Measurements from ENCODE around the gene LYPLAL1. TPM values are rescaled to one million over a fixed set of nuclear protein-coding genes. Genes with fewer than 3 reads are reported as not detected.

Gene LYPLAL1
- total RNA-seq, 1 experiment from 2014 or later: 41.3 TPM

DNA sequence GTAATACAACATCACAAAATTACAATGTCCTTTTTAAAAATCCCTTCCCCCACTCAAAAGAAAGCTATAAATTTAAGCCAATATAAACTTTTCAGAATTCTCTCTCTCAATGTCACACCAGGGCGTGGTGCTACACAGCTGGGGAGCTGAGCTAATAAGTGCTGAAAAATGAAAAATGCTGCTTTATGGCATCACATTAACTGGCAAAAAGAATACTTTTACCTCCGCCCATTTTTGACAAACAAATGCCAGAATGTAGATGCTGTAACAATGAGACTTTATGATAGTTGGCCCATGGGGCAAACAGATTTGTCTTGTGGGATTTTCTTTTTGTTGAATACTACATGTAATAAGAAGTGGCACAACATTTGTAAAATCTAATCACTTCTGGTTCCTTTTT is 12.7 kb upstream of the LYPLAL1 start:
- Histone ChIP-seq H3K27me3 (ENCODE audit: control insufficient read depth, insufficient read depth, low read length) (0 out of 2 replicates have a peak, but pooled peaks cover 3% of the 10 kb centered on the region), H3K9me3 (ENCODE audit: control insufficient read depth, insufficient read depth, low read depth, low read length) (no peaks in the 10 kb centered on the region), H3K27ac (ENCODE audit: low read length) (no peak overlapping the region), H3K4me3 (ENCODE audit: low read depth in 2 of 2, low read length in 2 of 2) (no peak overlapping the region), H3K36me3 (ENCODE audit: control insufficient read depth, insufficient read depth, low read length) (no peaks in the 10 kb centered on the region), H3K4me1 (ENCODE audit: control insufficient read depth, insufficient read depth, low read length) (no peaks in the 10 kb centered on the region)
- TF ChIP-seq POLR2AphosphoS5 (IDR thresholded peaks at IDR 0.05; ENCODE audit: low read depth, low read length): no peak
- TF ChIP-seq, protein P1, sequence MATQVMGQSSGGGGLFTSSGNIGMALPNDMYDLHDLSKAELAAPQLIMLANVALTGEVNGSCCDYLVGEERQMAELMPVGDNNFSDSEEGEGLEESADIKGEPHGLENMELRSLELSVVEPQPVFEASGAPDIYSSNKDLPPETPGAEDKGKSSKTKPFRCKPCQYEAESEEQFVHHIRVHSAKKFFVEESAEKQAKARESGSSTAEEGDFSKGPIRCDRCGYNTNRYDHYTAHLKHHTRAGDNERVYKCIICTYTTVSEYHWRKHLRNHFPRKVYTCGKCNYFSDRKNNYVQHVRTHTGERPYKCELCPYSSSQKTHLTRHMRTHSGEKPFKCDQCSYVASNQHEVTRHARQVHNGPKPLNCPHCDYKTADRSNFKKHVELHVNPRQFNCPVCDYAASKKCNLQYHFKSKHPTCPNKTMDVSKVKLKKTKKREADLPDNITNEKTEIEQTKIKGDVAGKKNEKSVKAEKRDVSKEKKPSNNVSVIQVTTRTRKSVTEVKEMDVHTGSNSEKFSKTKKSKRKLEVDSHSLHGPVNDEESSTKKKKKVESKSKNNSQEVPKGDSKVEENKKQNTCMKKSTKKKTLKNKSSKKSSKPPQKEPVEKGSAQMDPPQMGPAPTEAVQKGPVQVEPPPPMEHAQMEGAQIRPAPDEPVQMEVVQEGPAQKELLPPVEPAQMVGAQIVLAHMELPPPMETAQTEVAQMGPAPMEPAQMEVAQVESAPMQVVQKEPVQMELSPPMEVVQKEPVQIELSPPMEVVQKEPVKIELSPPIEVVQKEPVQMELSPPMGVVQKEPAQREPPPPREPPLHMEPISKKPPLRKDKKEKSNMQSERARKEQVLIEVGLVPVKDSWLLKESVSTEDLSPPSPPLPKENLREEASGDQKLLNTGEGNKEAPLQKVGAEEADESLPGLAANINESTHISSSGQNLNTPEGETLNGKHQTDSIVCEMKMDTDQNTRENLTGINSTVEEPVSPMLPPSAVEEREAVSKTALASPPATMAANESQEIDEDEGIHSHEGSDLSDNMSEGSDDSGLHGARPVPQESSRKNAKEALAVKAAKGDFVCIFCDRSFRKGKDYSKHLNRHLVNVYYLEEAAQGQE (IDR thresholded peaks at IDR 0.05; ENCODE audit: insufficient read depth in 1 of 2, low read depth in 2 of 2, low read length in 1 of 2): no peak
- no peak for TF ChIP-seq SIN3A (IDR thresholded peaks at IDR 0.05; ENCODE audit: borderline replicate concordance, insufficient read depth, low read depth, low read length)
- TF ChIP-seq, protein P2, sequence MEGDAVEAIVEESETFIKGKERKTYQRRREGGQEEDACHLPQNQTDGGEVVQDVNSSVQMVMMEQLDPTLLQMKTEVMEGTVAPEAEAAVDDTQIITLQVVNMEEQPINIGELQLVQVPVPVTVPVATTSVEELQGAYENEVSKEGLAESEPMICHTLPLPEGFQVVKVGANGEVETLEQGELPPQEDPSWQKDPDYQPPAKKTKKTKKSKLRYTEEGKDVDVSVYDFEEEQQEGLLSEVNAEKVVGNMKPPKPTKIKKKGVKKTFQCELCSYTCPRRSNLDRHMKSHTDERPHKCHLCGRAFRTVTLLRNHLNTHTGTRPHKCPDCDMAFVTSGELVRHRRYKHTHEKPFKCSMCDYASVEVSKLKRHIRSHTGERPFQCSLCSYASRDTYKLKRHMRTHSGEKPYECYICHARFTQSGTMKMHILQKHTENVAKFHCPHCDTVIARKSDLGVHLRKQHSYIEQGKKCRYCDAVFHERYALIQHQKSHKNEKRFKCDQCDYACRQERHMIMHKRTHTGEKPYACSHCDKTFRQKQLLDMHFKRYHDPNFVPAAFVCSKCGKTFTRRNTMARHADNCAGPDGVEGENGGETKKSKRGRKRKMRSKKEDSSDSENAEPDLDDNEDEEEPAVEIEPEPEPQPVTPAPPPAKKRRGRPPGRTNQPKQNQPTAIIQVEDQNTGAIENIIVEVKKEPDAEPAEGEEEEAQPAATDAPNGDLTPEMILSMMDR (IDR thresholded peaks at IDR 0.05): no peak
- no peak for TF ChIP-seq TCF7L2 (IDR thresholded peaks at IDR 0.05; ENCODE audit: low read depth, low read length)
- intact Hi-C loops (cut with micrococcal nuclease; ENCODE audit: unreplicated experiment) (no loop called here), in situ Hi-C loops (cut with HindIII; ENCODE audit: low pct_unique_long_range_greater_than_20kb, low sequenced_read_pairs) (no loop called here)
- CTCF ChIA-PET: no interaction called here
- POLR2A ChIA-PET: no interaction called here
- BruUV-seq (replicated peaks): no TSS peak
- DNase-seq (ENCODE audit: low read depth, low spot score) (no peak), ATAC-seq (no peak)

DNA sequence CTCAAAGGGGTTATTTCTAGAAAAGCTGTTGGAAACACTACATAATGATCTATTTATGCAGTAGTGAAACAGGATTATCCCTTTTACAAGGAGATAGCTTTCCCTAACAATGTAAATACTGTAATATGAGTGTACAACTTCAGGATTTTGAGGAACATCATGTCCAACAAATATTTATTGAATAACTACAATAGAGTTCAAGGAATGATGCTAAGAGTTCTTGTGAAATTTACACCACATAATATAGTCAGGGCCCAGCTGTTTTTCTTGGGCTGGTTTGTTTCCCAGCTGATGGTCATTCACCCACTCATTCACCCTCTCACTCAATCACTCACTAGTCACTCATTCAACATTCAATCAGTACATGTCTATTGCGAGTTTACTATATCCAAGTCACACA is 12.3 kb upstream of the LYPLAL1 start:
- ChIA-PET POLR2A (no interaction called here), CTCF (no interaction called here)
- no peak overlapping the region for H3K4me3 ChIP-seq (ENCODE audit: low read depth in 2 of 2, low read length in 2 of 2)
- DNase-seq (ENCODE audit: low read depth, low spot score) (no peak), ATAC-seq (no peak)
- no TSS peak for BruUV-seq (replicated peaks)
- H3K36me3 ChIP-seq (ENCODE audit: control insufficient read depth, insufficient read depth, low read length): no peaks in the 10 kb centered on the region
- H3K4me1 ChIP-seq (ENCODE audit: control insufficient read depth, insufficient read depth, low read length): no peaks in the 10 kb centered on the region
- H3K9me3 ChIP-seq (ENCODE audit: control insufficient read depth, insufficient read depth, low read depth, low read length): no peaks in the 10 kb centered on the region
- H3K27ac ChIP-seq (ENCODE audit: low read length): no peak overlapping the region
- 0 out of 2 replicates have a peak, but pooled peaks cover 3% of the 10 kb centered on the region for H3K27me3 ChIP-seq (ENCODE audit: control insufficient read depth, insufficient read depth, low read length)
- TF ChIP-seq, protein P1 (IDR thresholded peaks at IDR 0.05; ENCODE audit: insufficient read depth in 1 of 2, low read depth in 2 of 2, low read length in 1 of 2): no peak
- TF ChIP-seq, protein P2 (IDR thresholded peaks at IDR 0.05): no peak
- TF ChIP-seq POLR2AphosphoS5 (IDR thresholded peaks at IDR 0.05; ENCODE audit: low read depth, low read length): no peak
- no peak for TF ChIP-seq TCF7L2 (IDR thresholded peaks at IDR 0.05; ENCODE audit: low read depth, low read length)
- TF ChIP-seq SIN3A (IDR thresholded peaks at IDR 0.05; ENCODE audit: borderline replicate concordance, insufficient read depth, low read depth, low read length): no peak
- intact Hi-C loops (cut with micrococcal nuclease; ENCODE audit: unreplicated experiment): no loop called here
- in situ Hi-C loops (cut with HindIII; ENCODE audit: low pct_unique_long_range_greater_than_20kb, low sequenced_read_pairs): no loop called here
